Left renal cortex interstitium (tissue), 4 donors: ENCODE measurements around the gene RRP36. TPM values are rescaled to one million over a fixed set of nuclear protein-coding genes. Genes with fewer than 3 reads are reported as not detected.
"Not testable (repeated sequence)": the region's sequence is repeated elsewhere in the genome, so short reads cannot be mapped to it uniquely, and the experiment has no call there.

Experiments
- DNase-seq, 4 donors: peaks; one replicate each; pipeline ENCODE4 v3.0.0-alpha.2; 2013; ENCODE audit warnings: low read depth in 4 of 4, low spot score in 2 of 4, missing footprints in 1 of 4
- polyA plus RNA-seq, 4 donors: library from polyadenylated mRNA; unstranded; fragments of 120-200 nt; gene quantifications; one replicate each; pipeline ENCODE4 v1.2.1, GENCODE V29; 2013; ENCODE audit not compliant: insufficient read length in 4 of 4

RRP36 gene
- polyA plus RNA-seq: 10 to 100 TPM; 57.6 to 65.5 (median 58.1) TPM

- peak in 2 of 4 donors; percentile 51 to 63 for DNase-seq
Measured at GRCh38 chr6:43021270-43022047, at the start of gene RRP36. TSS of gene RRP36 (plus strand) at chr6:43021623. CDS start at chr6:43021655, 32 bp downstream.

DNA sequence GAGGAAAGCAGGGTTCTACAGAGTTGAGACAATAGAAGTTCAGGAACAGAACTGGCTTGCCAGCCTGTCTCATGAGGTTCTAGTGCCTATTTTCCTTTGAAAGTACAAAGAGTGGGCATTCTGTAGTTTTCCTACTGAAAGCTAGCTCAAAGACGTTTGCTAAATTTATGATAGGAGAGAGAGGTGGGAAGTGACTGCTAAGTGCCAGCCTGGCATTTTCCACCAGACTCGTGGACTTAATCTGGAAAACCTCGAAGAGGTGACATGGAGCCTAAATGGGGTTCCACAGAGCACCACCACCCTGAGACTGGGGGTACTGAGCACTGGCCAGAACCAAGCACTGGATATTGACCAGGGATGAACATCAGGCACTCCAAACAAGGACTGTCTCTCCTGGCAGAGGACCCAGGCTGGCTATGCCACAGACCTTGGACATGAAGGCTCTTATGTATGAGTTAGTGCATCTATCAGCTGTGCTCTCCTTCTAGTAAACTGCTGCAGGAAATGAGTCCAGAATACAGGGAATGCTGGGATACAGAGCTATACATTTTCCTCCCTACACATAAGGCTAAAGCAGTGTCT lies 49.6 kb upstream of the RRP36 start:
- DNase-seq: no peak

- DNase-seq: no peak
Measured at GRCh38 chr6:42973926-42974325, 47.5 kb upstream of the RRP36 start.

- DNase-seq: no peak
Measured at GRCh38 chr6:42974919-42975505, 46.4 kb upstream of the RRP36 start.

- DNase-seq: no peak
Measured at GRCh38 chr6:42978487-42978838, 43.0 kb upstream of the RRP36 start.

DNA sequence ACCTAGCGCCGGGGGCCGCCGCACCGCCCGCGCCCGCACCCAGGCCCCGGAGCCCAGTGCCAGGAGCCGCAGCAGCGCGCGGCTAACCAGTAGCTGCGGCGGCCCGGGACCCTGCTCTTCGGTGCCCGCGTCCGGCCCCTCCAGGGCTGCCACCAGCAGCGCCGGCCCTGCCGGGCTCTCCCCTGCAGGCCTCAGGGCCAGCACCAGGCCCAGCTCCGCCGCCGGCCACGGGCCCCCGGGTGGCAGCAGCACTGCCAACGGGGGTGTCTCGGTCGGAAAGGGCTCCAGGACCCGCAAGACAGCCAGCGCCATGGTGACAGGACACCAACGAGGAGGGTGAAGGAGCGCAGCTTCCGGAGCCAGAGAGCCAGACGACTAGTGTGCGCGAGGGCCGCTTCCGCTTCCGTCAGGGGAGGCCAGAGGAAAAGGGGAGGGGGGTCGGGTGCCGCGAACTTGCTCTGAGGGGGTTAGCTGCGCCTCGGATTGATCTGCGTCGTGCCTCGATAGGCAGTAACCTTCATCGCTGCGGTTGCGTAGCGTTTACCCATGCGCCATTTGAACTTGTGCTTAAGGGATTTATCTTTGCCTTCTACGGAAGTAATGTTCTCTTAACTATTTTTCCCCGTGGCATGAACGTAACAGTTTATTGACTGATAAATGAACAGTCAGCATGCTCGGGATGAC lies 42.4 kb upstream of the RRP36 start, which contains the start of gene PEX6:
PEX6 (minus strand) TSS at position 343 of the 684 bp plus-strand sequence; CDS start at position 312, 31 bp downstream.
- peak in 2 of 4 donors; percentile 56 to 80 for DNase-seq

DNA sequence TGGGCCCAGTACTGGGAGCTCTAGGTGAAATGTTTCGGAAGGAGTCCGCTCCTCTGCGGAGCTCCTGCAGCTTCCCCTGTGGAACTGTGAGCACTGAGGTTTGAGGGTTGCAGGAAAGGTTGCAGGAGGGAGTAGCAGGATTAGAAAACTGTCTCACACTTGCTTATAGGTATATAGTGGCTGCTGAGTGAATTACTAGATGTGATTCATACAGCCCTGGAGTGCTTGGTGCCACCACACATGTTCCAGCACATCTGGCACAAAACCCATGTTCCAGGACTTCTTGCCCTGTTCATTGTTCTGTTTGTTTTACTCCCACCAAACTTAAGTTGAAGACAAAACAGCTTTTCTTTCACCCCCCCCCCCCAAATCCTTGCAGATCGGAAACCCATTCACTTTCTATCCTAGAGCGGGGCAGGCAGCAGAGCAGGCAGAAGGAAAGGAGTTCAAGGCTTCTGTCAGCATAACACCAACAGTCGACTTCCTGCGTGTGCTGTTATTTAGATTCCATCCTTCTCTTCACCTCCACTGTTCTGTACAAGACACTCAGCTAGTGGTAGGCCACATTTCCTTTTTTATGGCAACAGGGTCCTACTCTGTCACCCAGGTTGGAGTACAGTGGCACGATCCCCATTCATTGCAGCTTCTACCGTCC lies 41.8 kb upstream of the RRP36 start:
- DNase-seq: no peak

- DNase-seq: no peak
Measured at GRCh38 chr6:42981836-42982235, 39.6 kb upstream of the RRP36 start.

- DNase-seq: peak; percentile 92 to 99 (median 94)
Measured at GRCh38 chr6:42984001-42984923, 37.2 kb upstream of the RRP36 start, which contains the start of gene PPP2R5D. TSS of gene PPP2R5D (plus strand) at chr6:42984570. CDS start at chr6:42984678, 108 bp downstream.

DNA sequence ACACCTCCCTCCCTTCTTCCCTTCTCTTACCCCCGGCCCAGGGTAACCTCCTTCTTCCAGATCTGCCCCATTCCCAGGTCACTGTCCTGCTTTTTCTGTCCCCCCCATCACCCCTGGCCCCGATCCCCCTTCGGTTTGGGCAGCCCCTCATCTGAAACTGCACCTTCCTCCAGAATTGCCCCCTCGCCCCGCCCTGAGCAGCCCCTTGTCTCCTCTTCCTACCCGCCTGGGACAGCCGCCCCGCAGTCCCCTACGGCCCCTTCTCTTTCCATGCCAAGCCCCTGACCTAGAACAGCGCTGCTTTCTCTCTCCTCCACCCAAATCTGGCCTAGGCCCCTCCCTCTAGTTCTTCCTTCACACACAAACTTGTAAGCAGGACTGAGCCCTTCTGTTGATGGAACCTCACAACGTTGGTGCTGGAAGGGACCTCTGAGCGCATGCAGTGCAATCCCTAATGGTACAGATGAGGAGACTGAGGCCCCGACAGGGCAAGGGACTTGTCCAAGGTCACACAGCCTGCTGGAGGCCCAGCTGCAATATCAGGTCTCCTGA lies 36.4 kb upstream of the RRP36 start:
- no peak for DNase-seq

DNA sequence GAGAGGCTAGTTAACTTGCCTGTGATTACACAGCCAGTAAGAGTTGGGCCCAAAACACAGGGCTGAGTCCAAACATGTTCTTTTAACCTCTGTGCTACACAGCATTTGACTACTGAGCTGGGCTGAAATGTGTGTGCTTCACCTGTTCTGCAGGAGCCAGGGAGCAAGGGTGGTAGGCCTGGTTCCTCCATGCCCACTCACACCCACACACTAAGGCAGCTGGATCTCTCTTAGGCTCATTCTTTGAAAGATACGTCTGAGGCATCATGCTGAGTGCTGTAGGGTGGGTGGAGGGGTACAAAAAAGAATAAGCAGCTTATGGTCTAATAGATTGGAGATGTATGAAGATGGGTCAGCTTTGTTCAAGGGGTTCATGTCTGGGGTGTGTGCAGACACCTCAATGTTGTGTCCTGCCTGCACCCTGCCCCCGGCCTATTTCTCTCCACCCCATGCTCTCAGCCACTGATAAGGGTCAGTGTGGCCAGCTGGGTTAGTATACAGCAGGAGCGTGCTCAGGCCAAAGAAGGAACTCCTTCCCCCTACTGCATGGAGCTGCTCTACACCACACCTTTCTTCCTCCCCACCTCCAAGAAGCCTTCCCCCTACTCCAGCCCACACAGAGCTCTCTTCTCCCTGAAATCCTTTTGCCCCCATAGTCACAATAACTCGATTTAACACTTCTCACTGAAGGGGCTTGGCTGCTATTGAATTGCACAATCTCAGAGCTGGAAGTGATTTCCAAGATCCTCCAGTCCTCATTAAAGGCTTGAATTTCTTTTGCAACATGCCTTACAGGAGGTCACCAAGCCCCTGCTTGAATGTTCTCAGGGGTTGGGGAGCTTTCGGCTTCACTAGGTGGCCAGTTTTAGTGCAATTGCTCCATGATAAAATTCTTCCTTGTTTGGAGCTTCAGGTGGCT lies 33.6 kb upstream of the RRP36 start:
- no peak for DNase-seq

DNA sequence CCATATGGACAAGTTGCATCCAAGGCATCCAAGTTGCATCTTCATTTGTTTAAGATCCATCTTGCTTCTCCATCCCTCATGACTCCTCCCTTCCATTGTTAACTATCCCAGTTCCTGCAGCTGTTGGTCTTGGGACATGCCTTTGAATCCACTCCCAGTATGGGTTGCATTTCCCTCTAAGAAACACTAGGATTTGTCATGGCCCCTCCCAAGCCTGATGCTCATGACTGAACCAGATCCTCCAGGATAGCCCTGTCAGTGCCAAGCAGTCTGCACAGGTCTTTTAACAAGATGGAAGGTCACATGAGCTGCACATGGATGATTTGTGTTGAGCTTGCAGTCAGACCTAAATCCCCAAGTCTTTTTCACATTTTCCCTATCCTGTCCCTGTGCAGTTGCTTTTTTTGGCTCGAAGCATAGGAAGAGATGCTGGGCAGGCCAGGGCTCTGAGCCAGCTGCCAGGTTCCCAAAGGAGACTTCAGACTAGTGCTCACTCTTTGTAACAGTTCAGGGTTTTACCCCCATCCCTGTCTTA lies 32.9 kb upstream of the RRP36 start:
- DNase-seq: no peak

DNA sequence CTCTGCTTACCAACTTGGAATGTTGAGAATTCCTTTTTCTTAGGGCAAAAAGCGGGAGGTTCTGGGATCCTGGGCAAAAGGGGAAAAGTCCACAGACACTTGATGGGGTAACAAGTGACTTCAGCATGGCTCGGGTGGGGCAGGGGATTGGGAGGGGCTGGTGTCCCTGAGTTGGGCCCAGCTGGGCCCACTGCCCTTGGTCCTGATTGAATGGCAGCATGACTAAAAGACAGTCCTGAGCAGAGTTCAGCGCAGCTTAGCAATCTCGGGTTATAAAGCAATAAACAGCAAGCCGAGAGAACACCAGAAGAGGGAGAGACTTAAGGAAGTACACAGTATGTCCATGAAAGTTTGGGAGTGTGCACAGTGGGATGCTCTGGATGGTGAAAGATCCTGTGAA lies 31.5 kb upstream of the RRP36 start:
- no peak for DNase-seq

DNA sequence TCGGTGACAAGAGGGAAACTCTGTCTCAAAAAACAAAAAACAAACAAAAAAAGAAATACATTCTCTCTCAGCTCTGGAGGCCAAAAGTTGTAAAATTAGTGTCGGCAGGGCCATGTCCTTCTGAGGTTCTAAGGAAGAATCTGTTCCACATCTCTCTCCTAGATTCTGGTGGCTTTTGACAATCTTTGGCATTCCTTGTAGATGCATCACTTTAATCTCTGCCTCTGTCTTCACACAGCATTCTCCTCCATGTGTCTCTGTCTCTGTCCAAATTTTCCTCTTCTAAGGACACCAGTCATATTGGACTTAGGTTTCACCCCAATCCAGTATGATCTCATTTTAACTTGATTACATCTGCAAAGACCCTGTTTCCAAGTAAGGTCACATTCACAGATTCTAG lies 28.0 kb upstream of the RRP36 start:
- DNase-seq: no peak

DNA sequence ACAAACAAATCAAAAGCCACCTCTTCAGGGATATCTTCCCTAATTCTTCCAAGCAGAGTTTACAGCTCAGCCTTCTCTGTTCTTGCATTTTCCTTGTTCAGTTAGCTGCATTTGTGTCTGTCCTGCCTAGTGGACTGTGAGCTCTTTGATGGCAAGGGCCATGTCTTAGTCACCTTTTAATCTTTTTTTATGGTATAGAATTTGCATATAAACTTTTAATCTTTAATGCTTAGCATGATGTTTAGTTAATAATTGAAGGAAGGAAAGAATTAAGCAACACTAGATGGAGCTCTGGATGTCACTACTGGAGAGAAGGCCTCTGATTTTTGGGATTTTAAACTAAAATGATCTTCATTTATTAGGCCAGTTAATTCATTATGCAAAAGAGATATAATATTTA lies 24.9 kb upstream of the RRP36 start:
- no peak for DNase-seq

DNA sequence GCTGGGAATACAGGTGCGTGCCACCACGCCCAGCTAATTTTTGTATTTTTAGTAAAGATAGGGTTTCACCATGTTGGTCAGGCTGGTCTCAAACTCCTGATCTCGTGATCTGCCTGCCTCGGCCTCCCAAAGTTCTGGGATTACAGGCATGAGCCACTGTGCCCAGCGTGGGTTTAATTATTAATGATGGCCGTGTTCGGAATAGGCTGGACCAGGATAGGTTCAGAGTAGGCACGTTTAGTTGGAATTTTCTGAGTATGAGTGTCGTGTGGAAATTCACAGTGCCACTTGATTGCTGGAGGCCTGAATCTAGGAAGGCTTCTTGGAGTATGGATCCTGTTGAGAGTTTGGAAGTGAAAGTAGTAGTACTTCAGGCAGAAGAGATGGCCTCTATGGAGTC lies 23.2 kb upstream of the RRP36 start:
- not testable (repeated sequence) for DNase-seq

DNA sequence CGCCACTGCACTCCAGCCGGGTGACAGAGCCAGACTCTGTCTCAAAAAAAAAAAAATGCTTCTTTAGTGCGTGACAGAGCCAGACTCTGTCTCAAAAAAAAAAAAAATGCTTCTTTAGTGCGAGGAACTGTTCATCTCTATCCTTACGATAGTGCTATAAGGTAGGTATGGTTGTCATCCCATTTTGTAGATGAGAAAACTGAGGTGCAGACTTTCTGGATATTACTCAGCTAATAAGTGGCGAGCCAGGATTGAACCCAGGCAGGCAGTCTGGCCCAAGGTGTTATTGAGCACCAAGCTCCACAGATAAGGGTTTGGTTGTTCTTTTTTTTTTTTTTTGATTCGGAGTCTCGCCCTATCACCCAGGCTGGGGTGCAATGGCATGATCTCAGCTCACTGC lies 19.6 kb upstream of the RRP36 start:
- DNase-seq: no peak

DNA sequence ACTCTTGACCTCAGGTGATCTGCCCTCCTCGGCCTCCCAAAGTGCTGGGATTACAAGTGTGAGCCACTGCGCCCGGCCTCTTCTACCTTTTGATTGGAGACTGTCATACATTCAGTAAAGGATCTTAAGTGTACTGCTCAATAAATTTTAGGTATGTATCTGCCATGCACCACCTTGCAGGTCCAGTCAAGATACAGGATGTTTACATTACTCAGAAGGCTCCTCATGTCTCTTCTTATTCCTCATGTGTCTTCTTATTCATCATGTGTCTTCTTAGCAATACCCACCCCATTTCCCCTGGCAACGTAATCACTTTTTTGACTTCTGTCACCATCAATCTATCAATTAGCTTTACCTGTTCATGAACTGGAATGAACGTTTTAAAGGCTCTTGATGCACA lies 15.6 kb upstream of the RRP36 start:
- no peak for DNase-seq
